NCI-H1105 treated with DMSO at 0.1 percent for 48 hours (cell line): ENCODE measurements around the gene VSIG10.
A peak's percentile ranks its signal among the peaks of the same experiment; 100 is the strongest.

Experiments used
- DNase-seq: peaks from one replicate; lab custom pipeline; 2025; lab: John Stamatoyannopoulos, UW

Gene VSIG10

DNA sequence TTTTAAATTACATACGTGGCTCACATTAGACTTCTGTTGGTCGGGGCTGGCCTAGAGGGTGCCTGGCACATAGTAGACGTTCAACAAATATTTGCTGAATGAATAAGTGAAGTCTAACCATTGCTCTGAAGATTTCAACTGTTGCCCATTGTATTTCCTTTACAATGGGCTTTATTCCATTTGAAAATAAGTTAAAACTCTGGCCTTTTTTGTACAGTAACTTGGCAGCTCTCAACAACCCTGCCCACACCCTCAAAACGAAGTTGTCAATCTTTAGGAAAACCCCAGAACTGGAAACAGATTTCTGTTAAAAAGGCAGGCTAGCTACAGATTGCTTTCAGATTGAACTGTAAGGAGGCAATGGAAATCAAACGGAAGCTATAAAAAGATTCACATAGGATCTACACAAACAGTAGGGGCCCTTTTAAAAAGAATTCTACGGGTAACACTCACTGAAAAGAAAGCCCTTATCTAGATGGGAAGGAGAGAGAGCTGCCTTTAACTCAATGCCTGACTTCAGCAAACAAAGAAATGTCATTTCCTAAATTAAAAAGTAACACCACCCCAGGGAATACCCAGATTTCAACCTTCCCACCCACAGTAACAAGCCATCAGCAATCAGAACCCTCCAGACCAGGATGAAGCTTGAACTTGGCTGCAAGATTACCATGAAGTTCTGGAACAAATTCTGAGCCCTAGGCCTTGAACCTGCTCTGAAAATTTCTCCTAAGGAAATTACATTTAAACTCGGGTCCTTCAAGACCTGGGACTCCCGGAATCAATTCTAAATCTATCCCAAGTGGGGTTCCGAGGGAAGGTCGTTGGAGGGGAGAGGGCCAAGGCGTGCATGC is 44.2 kb downstream of the VSIG10 start:
- no peak for DNase-seq

DNA sequence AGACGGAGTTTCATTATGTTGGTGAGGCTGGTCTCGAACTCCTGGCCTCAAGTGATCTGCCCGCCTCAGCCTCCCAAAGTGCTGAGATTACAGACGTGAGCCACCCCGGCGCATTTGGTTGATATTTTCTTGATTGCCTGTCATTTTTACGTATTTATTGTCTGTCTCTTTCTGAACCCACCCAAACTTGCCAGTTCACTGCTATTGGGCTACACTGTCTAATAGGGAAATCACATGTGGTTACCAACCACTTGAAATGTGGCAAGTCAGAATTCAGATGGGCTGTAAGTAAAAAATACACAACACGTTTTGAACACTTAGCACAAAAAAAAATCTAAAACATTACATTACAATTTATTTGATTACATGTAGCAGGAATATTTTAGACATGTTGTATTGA is 44.9 kb downstream of the VSIG10 start:
- no peak for DNase-seq

DNA sequence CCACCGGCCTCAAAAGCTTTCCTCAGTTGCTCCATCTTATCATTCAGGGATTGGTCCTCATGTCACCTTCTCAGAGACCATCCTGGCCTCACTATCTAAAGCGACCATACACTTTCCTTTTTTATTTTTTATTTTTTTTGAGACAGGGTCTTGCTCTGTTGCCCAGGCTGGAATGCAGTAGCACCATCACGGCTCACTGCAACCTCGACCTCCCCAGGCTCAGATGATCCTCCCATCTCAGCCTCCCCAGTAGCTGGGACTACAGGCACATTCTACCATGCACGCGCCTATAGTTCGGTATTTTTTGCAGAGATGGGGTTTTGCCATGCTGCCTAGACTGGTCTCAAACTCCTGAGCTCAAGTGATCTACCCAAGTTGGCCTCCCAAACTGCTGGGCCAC is 45.6 kb downstream of the VSIG10 start:
- no peak for DNase-seq

- DNase-seq = no peak
Observed at GRCh38 chr12:118055865-118056773, 47.7 kb downstream of the VSIG10 start.

GRCh38 chr12:118055144-118055557 is 48.7 kb downstream of the VSIG10 start:
- DNase-seq = peak; percentile 37

GRCh38 chr12:118053071-118053985 is 50.5 kb downstream of the VSIG10 start:
- DNase-seq = no peak

DNA sequence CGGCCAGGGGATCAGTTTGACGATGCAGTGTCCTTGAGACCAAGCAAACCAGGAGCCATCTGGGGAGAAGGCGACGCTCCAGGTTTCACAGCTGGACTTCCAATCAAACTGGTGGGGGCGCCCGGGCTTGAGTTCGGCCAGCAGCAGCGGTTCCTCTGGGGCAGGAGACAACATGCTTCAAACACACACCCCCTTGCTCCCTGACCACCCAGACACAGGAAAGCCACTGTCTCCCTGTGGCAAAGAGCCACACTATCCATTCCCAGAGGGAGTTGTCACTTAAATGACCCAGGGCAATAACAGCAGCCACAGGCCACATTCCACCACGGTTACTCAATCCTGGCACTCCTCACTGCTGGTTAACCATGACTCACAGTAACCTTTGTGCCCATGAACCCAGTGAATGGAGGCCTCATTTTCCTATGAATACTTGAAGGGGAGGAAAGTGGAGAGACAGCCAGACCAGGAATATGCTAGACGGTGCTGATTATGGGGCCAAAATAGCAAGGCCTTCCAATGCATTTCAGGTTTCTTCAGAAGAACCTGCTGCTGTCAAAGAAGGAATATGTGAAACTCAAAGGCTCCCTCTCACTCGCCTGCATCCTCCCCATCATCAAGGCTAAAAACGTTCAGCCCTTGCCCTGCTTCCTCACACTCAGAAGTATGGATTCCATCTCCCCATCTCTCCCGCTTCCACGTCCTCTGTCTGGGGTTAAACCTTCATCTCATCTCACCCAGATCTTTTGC is 51.3 kb downstream of the VSIG10 start:
- DNase-seq = no peak

GRCh38 chr12:118050972-118051910 is 52.6 kb downstream of the VSIG10 start:
- DNase-seq = no peak

DNA sequence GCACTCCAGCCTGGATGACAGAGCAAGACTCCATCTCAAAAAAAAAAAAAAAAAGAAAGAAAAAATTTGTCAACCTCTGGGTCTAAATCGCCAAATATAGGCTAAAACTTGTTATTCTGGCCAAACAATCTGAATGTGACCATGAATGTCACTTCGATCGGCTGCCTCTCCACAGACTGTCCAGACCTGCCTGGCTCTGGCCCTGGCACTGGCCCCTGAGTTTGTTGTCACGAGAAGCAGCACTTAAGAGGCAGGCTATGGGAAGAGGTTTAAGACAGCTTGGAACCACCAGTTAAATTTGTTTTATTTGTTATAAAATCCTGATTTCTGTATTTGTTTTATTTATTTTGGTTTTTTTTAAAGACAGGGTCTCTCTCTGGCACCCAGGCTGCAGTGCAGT is 57.4 kb downstream of the VSIG10 start:
- no peak for DNase-seq

DNA sequence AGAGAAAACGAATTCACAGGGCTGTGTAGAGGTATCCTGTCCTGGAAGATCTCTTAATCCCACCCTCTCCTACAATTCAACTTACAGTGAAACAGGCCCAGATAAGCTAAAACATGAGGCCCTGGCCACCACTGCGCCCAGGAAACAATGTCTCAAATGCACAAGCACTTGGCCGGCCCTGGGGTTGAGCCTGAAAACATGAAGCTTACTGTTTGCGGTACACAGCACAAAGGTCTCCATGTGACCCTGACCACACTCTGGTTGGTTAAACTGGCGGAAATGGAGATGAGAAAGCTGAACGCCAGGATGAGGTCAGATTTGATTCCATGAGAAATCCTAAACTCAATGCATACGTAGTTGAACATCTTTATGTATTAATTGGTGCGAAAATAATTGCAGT is 59.2 kb downstream of the VSIG10 start:
- DNase-seq = no peak

DNA sequence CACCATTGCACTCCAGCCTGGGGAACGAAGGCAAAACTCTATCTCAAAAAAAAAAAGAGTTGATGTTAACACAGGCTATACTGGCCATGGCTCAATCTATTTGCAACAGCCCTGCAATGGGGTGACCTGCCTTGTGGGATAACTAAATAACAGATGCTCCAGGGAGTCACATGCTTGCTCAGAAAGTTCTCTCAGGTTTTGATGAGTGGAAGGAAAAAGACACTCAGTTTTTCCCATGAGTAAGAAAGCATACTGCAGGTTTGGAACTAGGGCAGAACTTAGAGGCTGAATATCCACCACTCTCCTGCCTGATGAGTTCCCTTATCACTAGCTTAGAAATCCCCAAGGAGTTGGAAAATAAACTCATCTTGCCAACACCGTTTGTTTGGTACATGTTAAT is 59.7 kb downstream of the VSIG10 start:
- DNase-seq = no peak

GRCh38 chr12:118042091-118042490 is 61.7 kb downstream of the VSIG10 start:
- no peak for DNase-seq

GRCh38 chr12:118038137-118038536 is 65.7 kb downstream of the VSIG10 start:
- peak; percentile 21 for DNase-seq

- DNase-seq = no peak
Observed at GRCh38 chr12:118036672-118037411, 67.0 kb downstream of the VSIG10 start.

GRCh38 chr12:118035190-118036041 is 68.4 kb downstream of the VSIG10 start:
- DNase-seq = peak; percentile 46

- DNase-seq = peak; percentile 46
Observed at GRCh38 chr12:118034429-118035189, 69.2 kb downstream of the VSIG10 start.

GRCh38 chr12:118033902-118034301 is 69.9 kb downstream of the VSIG10 start:
- DNase-seq = no peak

DNA sequence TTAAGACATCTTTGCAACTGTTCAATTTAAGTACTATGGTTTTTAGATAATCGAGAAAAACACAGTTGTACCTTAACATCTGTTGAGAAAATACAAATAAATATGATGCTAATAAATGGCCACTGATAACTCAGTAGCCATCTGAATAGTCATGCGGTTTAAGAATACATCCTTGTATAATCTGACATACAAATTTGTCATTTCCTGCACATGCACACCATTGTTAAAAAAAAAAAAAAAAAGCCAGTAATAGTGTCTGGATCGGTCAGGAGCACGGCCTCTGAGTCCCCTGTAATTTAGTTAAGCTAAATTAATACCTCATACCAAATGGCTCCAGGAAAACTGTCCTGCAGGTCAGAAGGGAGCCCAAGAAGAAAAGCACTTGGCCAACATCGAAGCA is 70.5 kb downstream of the VSIG10 start:
- no peak for DNase-seq
